ENCODE results near the gene GPRC5C. TPM values are rescaled to one million over a fixed set of nuclear protein-coding genes. Genes with fewer than 3 reads are reported as not detected.

The GPRC5C gene
- total and polyA plus RNA-seq, 2 of the 13 experiments (the other 11 are each of a cell fraction or from before 2014, with no cell fraction given), result 85.6 to 300 TPM

DNA sequence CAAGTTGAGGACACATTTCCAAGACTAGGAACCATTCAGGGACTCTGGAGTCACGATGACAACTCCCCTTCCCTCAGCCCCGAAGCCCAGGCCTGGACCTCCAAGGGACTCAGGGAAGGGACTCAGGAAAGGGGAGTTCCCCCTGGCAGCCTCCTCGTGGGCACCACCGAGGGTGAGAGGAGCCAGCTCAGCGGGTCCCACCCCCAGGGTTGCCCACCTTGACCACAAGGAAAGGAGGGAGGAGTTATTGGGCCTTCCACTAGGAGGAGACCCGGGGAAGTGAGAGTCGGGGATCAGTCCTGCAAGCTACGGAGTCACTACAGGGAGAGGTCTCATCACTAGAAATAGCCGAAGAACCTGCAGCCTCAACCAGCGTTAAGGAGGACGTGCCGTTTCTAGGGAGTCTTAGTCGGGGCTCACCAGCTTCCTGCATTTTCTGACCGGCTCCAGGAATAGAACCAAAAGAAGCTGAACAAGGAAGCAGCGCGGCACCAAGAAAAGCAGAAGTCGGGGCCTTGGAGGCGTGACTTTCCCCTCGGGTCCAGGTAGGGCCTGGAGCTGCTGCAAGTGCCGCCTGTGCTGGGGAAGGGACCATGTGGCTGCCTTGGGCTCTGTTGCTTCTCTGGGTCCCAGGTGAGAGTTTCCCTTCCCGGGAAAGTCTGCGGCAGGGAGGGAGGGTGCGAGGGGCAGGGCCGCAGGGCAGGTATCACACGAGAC, 34.4 kb downstream of the GPRC5C start, which contains the start of gene CD300A:
CD300A (plus strand) TSS at position 524 of the 717 bp plus-strand sequence; CDS start at position 594, 70 bp downstream.
- CTCF ChIA-PET (ENCODE audit: low intra/inter-chr PET ratio, low total read pairs), result no interaction called here
- Histone ChIP-seq H3K4me3 (replicated peaks in 1 of 3; ENCODE audit: insufficient read depth in 1 of 3, low read depth in 2 of 3, low read length in 3 of 3) (no peak within 1 kb of the TSS), H3K4me2 (ENCODE audit: low read depth, low read length) (peak within 1 kb of the TSS; percentile 40; the same call in 1 of the 2 replicates)

GRCh38 chr17:74466828-74467184, 34.9 kb downstream of the GPRC5C start:
- Histone ChIP-seq H3K36me3 (replicated peaks in 1 of 2; ENCODE audit: control insufficient read depth in 1 of 2, insufficient read depth in 2 of 2, low read length in 2 of 2) (no peaks in the 10 kb centered on the region), H3K4me1 (ENCODE audit: insufficient read depth, low read length) (peaks cover 27% of the 10 kb centered on the region), H3K4me2 (ENCODE audit: low read depth, low read length) (no peak overlapping the region), H3K9me3 (ENCODE audit: low read length) (no peaks in the 10 kb centered on the region), H2AFZ (ENCODE audit: low read length) (no peak overlapping the region), H3K9ac (ENCODE audit: insufficient read depth, low read depth, low read length) (no peak overlapping the region), H3K27me3 (ENCODE audit: control insufficient read depth in 1 of 2, insufficient read depth in 2 of 2, low read length in 2 of 2) (peaks cover 0 to 13% of the 10 kb centered on the region in 2 experiments; a peak in 2 of 5 replicates), H4K20me1 (ENCODE audit: insufficient read depth, low read length) (no peaks in the 10 kb centered on the region), H3K79me2 (ENCODE audit: insufficient read depth, low read length) (no peaks in the 10 kb centered on the region), H3K4me3 (replicated peaks in 1 of 3; ENCODE audit: insufficient read depth in 1 of 3, low read depth in 2 of 3, low read length in 3 of 3) (no peak overlapping the region), H3K27ac (ENCODE audit: extremely low read length, insufficient read depth, low read length) (no peak overlapping the region)
- WGBS (ENCODE audit: low lambda C conversion rate), result 64% methylated on average over 11 of the region's 11 CpGs
- intact Hi-C loops (cut with micrococcal nuclease; ENCODE audit: unreplicated experiment) (no loop called here), in situ Hi-C loops (cut with HindIII; ENCODE audit: extremely low pct_ligation_motif_present, low pct_unique_long_range_greater_than_20kb) (no loop called here)
- ATAC-seq (peak; percentile 17), DNase-seq (ENCODE audit: low spot score) (no peak), FAIRE-seq (no peak)
- no TSS peak for BruUV-seq (replicated peaks)
- TF ChIP-seq ZNF234 (CRISPR knock-in tag; conservative IDR thresholded peaks at IDR 0.05), result no peak
- ChIA-PET CTCF (ENCODE audit: low intra/inter-chr PET ratio, low total read pairs) (no interaction called here), POLR2A (no interaction called here)

More for the DNA sequence above, 34.4 kb downstream of the GPRC5C start, which contains the start of gene CD300A:
- no peaks in the 10 kb centered on the region for H3K36me3 ChIP-seq (replicated peaks in 1 of 2; ENCODE audit: control insufficient read depth in 1 of 2, insufficient read depth in 2 of 2, low read length in 2 of 2)
- intact Hi-C loops (cut with micrococcal nuclease; ENCODE audit: unreplicated experiment) (no loop called here), in situ Hi-C loops (cut with HindIII; ENCODE audit: extremely low pct_ligation_motif_present, low pct_unique_long_range_greater_than_20kb) (no loop called here)
- no peak within 1 kb of the TSS for H3K9ac ChIP-seq (ENCODE audit: insufficient read depth, low read depth, low read length)
- H3K79me2 ChIP-seq (ENCODE audit: insufficient read depth, low read length), result no peaks in the 10 kb centered on the region
- H3K4me1 ChIP-seq (ENCODE audit: insufficient read depth, low read length), result peaks cover 27% of the 10 kb centered on the region
- H4K20me1 ChIP-seq (ENCODE audit: insufficient read depth, low read length), result no peaks in the 10 kb centered on the region
- no peak within 1 kb of the TSS for H2AFZ ChIP-seq (ENCODE audit: low read length)
- ATAC-seq (peak; percentile 17), DNase-seq (ENCODE audit: low spot score) (no peak), FAIRE-seq (no peak)
- 58% methylated on average over 18 of the region's 25 CpGs for WGBS (ENCODE audit: low lambda C conversion rate)
- H3K9me3 ChIP-seq (ENCODE audit: low read length), result no peaks in the 10 kb centered on the region
- POLR2A ChIA-PET, result no interaction called here
- no peak for TF ChIP-seq MTA3 (CRISPR knock-in tag; IDR thresholded peaks at IDR 0.05)
- no peak for TF ChIP-seq NCOA1 (CRISPR knock-in tag; IDR thresholded peaks at IDR 0.05)
- no peak for TF ChIP-seq ZNF878 (CRISPR knock-in tag; IDR thresholded peaks at IDR 0.05)
- no peak for TF ChIP-seq KLF13 (CRISPR knock-in tag; IDR thresholded peaks at IDR 0.05)
- TF ChIP-seq, protein P1, sequence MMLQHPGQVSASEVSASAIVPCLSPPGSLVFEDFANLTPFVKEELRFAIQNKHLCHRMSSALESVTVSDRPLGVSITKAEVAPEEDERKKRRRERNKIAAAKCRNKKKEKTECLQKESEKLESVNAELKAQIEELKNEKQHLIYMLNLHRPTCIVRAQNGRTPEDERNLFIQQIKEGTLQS (CRISPR knock-in tag; IDR thresholded peaks at IDR 0.05), result no peak
- BruUV-seq (replicated peaks), result no TSS peak
- H3K27me3 ChIP-seq (ENCODE audit: control insufficient read depth in 1 of 2, insufficient read depth in 2 of 2, low read length in 2 of 2), result peaks cover 0 to 14% of the 10 kb centered on the region in 2 experiments; a peak in 3 of 5 replicates
- no peak within 1 kb of the TSS for H3K27ac ChIP-seq (ENCODE audit: extremely low read length, insufficient read depth, low read length)

All from HepG2 (cell line).